GM06990 (cell line): Measurements from ENCODE around the gene GCNA.
"Not testable (repeated sequence)": the region's sequence is repeated elsewhere in the genome, so short reads cannot be mapped to it uniquely, and the experiment has no call there.

Experiments used
- DNase-seq: peaks from one replicate; pipeline ENCODE4 v3.0.0-alpha.2; 2011; ENCODE audit not compliant: insufficient read length; ENCODE audit errors: extremely low read depth
- H3K27me3 ChIP-seq: replicated peaks from 2 replicates; pipeline ENCODE4 v1.6.0; 2011; ENCODE audit warnings: low read length; ENCODE audit not compliant: control insufficient read depth, insufficient read depth
- H3K36me3 ChIP-seq: 2 replicates; pipeline ENCODE4 v1.5.1; 2011; ENCODE audit warnings: low read length; ENCODE audit not compliant: control insufficient read depth, insufficient read depth
- H3K4me3 ChIP-seq: replicated peaks from 2 replicates; pipeline ENCODE4 v1.5.1; 2011; ENCODE audit warnings: low read depth, mild to moderate bottlenecking, control low read depth, low read length
- CTCF ChIP-seq: IDR thresholded peaks from 2 replicates; pipeline ENCODE4 v1.5.1; 2011; ENCODE audit warnings: low read length, control low read depth, mild to moderate bottlenecking, inconsistent platforms; ENCODE audit not compliant: insufficient read depth, poor library complexity, severe bottlenecking

GCNA gene

GRCh38 chrX:71565474-71566041, 12.7 kb upstream of the GCNA start:
- Histone ChIP-seq H3K4me3 (no peak overlapping the region), H3K27me3 (no peaks in the 10 kb centered on the region), H3K36me3 (peaks cover 4% of the 10 kb centered on the region)
- no peak for DNase-seq
- no peak for TF ChIP-seq CTCF

GRCh38 chrX:71571390-71571789, 6.8 kb upstream of the GCNA start:
- not testable (repeated sequence) for H3K27me3 ChIP-seq, H3K4me3 ChIP-seq, DNase-seq, H3K36me3 ChIP-seq

- DNase-seq: no peak
- no peak for TF ChIP-seq CTCF
- H3K27me3 ChIP-seq: no peaks in the 10 kb centered on the region
- peaks cover 5% of the 10 kb centered on the region for H3K36me3 ChIP-seq
- H3K4me3 ChIP-seq: no peak overlapping the region
Observed at GRCh38 chrX:71573590-71573989, 4.6 kb upstream of the GCNA start.

GRCh38 chrX:71577682-71578081, 555 bp upstream of the GCNA start:
- no peaks in the 10 kb centered on the region for H3K27me3 ChIP-seq
- no peak overlapping the region for H3K4me3 ChIP-seq
- no peak for TF ChIP-seq CTCF
- no peak for DNase-seq
- H3K36me3 ChIP-seq: peaks cover 5% of the 10 kb centered on the region

GRCh38 chrX:71579136-71579989, 1.1 kb downstream of the GCNA start:
- DNase-seq: no peak
- no peak for TF ChIP-seq CTCF

GRCh38 chrX:71579990-71580380, 1.7 kb downstream of the GCNA start:
- Histone ChIP-seq H3K36me3 (peaks cover 2% of the 10 kb centered on the region), H3K27me3 (no peaks in the 10 kb centered on the region), H3K4me3 (no peak overlapping the region)
- no peak for TF ChIP-seq CTCF
- DNase-seq: no peak

More at GRCh38 chrX:71579136-71579989, 1.1 kb downstream of the GCNA start:
- no peaks in the 10 kb centered on the region for H3K27me3 ChIP-seq
- no peak overlapping the region for H3K4me3 ChIP-seq
- H3K36me3 ChIP-seq: peaks cover 2% of the 10 kb centered on the region
